ENCODE data around the gene RALGAPA2.
A peak's percentile ranks its signal among the peaks of the same experiment; 100 is the strongest.

The RALGAPA2 gene

DNA sequence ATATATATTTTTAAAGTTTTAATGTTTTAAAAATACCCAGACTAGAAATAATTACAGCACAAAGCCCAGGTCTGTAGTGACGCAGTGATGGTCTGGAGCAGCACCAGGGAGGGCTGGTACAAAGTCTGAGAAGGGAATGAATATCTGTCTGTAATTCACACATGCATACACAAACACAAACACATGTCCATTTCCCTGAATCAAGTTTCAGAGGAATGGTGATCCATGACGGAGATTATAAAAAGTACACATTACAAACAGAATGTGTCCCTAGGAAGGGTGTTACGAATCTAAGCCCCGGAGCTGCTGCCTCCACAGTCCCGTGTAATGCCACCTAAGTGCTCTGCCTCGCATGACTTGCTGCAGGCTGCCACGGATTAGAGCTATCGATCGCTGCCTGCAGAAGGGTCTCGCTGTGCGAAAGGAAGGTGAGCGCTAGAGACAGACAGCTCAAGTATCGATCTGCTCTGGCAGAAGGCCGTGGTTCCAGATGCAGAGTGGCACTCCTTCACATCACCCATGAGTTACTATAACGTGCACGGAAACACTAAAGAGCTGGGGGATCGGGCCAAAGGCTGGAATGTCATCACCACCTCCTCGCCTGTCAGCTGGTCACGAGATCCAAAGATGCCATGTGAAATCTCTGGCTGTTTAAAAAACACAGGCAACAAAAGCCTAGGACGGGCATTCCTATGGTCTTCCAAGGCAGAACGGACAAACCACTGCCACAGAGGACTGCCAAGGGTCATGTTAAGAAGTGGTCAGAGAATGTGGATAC, 257.4 kb downstream of the RALGAPA2 start:
- no peak for DNase-seq

DNA sequence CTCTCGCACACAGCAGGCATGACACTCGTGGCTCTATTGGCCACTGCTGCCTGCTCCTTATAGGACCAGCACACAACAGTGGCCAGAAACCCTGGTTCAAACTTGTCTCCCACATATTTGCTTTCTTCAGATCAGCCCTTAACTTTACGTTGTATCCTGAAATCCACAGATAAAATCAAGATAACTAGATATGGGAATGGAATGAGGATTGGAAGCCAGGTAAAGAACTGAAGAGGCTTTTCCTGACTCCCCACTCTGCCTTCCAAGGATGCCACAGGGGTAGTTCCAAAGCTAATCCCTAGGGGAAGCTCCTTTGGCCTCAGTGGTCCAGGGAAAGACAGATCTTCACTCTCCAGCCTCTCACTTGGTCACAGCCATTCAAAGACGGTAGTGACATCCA, 258.1 kb downstream of the RALGAPA2 start:
- DNase-seq = no peak

DNA sequence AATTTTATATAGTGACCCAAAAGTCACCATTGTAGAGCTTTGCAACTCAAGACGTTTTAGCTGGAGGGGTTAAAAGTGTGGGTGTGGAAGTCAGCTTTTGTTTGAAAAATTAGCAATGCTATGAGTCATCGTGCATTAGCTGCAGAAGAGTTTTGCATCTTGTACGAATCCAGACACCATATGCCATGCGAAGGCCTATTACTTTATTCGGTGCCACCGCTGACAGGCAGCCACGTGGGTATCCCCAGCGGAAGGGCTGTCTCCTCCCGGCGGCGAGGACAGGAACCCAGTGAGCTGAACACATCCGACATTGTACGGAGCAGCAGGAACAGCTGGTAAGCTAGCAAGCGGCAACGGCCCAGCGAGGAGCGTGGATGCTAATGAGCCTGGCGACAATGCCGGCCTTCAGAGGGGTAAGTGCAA, 260.2 kb downstream of the RALGAPA2 start:
- DNase-seq = peak; percentile 25

DNA sequence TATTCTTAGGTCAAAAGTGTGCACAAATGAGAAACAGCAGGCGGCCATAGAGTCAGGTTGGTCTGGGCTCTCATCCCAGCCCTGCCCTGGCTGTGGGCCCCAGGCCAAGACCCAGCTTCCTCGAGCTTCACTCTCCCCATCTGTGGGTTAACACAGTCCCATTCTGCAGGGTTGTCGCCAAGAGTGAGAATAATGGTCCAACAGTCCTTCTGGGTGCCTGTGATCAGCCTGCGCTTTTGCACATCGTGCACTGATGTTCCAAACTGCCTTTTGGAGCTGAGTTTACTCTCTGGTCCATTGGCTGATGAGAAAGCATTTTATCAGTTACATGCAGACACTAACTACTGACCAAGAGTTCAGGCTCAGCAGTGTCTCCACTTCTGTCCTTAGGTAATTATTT, 261.9 kb downstream of the RALGAPA2 start:
- no peak for DNase-seq

DNA sequence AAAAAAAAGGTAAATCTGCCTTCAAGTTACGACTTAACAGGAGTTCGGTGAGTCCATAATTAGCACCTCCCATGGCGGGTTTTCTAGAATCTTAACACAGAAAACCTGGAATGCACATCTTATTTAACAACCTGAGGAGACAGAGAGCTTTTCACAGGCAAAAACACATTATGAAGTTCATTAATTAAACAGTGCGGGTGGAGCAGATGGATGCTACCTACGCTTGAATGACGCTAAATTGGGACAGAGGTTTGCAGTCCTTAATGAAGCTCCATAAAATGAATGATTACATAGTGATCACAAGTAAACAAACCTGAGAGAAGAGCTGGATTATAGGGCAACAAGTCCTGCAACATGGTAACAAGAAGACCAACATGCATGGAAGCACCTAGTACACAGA, 263.6 kb downstream of the RALGAPA2 start:
- DNase-seq = no peak

DNA sequence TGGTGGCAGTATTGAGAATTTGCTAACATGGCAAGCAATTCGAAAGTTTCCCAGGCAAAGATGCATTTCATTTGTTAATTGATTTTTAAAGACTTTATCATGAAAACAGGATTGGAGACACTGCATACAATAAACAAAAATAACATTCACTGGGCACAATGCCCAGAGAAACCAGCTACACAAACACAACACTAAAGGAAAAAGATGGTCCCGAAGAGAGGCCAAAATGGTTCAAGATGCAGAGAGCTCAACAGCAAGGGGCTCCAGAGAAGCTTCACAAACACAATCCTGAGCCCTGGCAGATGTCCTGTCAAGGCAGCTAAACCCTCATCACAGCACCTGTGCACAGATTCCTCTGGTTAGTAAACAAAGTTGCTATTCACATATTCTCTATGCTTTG, 265.2 kb downstream of the RALGAPA2 start:
- DNase-seq = no peak

DNA sequence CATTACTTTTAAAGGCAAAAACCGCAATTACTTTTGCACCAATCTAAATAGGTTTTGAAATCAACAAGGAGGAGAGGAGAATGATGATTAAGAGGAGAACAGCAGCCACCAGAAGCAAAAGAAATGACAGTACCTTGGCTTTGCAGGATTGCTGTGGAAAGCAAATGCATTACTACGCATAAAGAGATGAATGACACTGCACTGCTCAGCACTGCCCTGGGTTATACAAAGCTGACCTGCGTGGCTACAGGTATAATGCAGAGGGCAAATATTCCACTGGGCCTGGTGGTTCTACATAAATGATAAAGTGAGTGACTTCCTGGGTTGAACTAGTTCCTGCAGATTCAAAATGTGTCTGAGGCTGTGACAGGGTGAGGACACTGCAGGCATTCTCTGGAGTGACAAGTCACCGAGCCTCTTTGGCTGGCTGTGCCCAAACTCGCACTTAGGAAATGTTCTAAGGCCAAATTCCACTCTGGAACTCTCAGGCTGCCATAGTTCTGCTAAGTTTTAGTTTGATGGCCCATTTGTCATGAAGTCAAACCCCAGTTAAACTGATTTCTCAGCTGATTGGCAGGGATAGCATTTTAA, 265.9 kb downstream of the RALGAPA2 start:
- DNase-seq = no peak

DNA sequence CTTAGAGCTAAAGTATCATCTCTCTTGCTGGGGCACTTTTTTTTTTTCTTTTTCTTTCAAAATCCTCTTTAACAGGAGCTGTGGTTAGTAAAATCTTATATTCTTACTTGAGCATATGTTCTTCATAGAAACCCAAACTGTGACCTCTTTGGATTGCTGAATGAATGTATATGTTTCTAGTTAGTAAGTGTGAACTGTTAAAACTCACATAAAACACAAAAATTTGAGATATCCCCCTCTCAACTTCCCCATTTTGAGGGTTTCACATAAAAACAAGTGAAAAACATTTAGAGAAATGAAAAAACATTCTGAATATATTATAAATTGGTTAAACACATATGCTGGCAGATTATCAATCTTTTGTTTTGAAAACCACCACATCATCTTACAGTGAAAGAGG, 266.4 kb downstream of the RALGAPA2 start:
- DNase-seq = no peak

DNA sequence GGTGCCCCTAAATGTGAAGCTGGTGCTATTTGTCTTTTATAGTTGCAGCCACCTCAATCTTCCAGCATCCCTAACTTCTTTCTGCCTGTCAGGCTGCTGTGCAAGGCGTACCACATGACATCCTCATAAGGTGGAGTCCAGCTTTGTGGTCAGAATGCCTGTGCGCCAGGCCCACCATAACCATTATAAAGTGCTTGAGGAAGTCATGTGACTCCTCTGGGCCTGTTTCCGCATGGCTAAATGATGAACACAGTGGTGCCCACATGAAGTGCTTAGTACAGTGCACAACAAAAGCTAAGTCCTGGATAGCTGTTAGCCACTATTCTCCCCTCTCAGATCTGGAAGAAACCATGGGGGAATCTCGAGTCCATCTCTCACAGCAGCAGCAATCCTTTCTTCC, 268.9 kb downstream of the RALGAPA2 start:
- DNase-seq = no peak

DNA sequence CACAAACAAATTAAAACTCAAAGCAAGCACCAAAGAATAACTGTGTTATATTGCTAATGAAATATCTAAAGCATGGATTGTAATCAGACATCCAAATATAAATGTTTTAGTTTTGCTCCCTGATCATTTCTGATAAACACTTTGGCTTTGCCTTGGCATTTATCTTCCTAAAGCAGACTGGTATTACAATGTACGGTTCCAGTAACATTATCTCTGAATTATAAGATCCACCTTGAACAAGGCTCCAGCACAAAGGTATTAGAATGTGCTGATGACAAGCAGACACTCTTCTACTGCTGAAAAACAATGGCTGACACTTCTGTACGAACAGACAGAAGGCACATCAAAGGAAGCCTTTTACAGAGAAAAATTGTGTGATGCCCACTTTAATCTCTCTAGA, 270.0 kb downstream of the RALGAPA2 start:
- no peak for DNase-seq

DNA sequence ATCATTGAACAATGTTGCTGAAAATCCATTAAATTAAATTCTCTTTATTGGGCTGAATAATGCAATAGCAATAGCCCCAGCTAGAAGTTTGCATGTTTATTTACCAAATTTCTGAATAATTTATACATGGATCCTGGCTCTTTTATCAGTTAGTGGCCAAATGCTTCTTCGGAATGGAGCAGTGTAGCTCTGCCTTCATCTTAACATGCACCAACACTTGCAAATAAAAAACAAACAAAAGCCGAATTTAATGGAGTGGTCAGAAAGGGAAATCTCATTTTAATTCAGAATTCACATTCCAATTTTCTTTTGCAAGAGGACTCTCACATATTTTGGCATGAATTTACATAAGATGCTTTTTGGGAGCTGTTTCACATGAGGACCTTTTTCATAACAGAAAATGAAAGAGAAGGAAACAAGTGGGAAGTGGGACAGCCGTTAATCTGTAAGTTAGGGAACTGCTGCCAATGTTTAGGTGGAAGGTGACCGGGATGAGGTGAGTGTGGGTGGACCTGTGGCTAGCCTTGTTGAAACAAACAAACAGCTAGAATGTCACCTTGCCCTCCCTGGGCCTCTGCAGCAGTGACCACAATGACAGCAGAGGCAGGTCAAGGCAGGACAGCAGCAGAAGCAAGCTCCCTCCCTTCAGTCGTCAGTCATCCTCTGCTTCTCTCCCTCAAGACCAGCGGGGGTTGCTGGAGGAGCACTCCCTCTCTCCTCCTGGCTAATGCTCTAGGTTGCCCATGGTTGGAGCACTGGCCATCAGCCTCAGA, 271.4 kb downstream of the RALGAPA2 start:
- DNase-seq = no peak

DNA sequence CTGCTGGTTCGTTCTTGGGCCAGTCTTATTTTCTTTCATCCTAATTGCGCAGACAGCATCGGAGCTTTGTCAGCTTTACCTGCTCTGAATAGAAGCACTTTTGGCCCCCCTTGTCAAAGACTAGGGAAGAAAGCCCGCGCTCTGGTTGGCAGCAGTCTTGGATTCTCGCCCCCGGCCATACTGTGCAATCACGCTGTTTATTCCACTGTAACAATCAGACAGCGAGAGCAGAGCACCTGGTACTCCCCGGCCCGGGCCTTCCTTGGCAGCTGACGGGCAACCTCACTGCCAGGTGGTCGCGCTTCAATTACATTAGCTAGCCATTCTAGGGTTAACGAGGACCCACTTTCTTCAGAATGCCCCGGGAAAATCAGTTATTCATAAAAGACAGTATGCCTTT, 272.0 kb downstream of the RALGAPA2 start:
- DNase-seq = no peak

DNA sequence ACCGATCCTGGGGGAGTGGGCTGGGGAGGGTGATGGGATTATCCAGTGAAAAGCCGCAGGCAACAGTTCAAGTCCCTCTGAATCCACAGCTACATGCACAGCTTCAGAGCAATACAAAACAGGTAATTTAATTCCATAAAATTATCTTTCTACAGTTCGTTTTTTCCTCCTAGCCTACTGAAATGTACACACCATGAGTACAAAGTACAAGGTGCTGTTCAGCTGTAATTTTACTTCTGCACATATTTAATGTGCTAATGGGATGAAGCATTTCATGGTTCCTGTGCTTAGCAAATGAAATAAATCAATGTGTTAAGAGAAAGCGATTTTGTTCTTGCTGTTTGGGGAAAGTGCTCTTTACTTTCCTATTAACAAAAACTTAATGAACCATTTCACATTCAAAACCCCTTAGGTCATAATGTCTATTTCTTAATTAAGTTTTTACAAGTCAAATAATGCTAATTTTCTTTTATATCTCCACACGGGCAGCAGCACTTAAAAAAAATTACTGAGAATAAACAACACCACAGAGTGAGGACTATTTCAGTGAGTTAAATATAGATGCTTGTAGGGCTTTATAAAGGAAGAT, 272.7 kb downstream of the RALGAPA2 start:
- no peak for DNase-seq

DNA sequence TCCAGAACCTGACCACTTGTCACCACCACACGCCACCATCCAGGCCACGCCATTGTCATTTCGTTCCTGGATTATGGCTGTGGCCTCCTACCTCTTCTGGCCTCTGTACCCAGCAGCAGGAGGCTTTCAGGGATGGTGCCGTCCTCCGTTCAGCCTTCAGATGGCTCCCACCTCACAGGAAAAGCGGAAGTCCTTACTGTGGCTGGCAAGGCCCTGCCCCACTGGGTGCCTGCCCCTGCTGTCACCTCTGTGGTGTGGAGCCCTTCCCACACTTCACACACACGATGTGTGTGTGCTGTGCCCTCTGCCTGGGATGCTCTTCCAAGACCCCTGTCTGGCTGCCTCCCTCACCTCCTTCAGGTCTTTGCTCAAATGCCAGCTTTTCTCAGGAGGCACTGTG, 275.1 kb downstream of the RALGAPA2 start:
- no peak for DNase-seq

DNA sequence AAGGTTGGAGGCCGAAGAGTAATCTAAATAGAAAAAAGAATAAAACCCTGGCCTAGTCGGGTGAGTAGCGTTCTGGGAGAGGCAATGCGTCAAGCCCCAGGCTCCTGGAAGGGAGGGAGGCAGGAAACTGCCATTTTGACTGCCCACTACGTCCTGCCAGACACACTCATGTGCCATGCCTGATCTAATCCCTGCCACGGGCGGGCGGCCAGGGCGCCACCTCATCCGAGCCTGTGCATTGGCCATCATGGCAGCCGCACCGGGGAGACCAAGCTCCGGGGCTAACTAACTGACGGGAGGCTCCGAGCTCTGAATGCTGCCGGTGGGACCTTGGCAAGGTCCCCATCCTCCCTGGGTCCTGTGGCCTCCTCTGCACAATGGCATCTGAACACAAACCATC, 275.8 kb downstream of the RALGAPA2 start:
- DNase-seq = no peak

DNA sequence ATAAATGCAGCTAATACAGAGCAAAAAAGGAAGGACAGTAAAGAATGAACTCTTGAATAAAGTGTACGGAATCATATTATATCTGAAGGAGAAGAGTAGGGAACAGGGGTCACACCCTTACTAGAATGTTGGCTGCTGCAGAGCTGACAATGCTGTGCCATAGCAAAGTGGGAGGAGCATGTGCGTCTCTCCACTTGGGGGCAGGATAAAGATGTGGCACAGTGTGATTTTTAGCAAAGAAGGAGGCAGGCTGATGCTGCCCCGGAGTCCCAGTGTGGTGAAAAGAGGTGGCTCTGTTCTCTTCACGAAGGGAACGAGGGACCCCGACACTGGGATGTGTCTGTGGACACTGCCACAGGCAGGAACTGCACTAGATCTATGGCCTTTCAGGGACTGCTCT, 277.0 kb downstream of the RALGAPA2 start:
- no peak for DNase-seq

DNA sequence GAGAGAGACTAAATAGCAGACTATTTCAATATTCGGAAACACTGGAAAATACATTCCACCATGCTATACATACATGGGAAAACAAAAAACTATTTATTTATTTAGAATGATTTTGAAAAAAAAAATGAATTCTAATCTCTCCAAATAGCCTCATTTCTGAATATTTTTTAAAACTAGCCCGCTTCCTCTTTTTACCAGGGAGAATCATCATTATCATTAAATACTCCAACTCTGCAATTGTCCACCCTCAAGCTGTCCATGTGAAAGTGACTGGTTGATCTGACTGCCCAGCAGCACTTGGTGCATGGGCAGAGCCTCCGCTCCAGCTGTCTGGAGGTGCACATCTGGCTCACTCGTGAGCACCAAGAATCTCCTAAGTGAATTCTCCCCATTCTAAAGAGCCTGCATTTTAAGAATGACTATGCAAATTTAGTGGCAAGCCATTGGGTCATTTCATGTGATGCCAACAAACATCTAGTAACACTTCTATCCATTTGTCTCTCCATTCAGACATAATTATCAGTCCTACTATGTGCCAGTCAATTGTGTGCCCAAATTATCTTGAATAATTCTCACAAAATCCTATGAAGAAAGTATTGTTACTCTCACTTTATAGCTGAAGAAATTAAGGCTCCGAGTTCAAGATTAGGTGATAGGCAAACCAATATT, 279.7 kb downstream of the RALGAPA2 start:
- DNase-seq = no peak

DNA sequence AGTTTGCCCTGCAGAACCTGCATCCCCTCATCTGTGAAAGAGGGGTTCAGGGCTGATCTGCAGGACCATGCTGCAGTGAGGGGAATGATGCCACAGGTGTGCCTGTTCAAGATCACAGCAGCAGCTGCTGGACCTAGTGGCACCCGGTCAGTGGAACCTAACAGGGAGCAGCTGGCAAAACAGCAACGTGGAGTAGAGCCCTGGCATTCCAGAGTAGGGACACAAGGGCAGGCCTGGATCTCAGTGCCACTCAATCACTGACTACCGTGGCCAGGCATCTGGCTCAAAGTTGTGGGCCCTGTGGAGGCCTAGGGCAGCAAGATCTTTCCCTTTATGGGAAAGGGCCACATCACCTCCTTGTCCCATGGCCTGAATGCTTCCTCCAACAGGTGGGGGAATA, 282.4 kb downstream of the RALGAPA2 start:
- DNase-seq = no peak

DNA sequence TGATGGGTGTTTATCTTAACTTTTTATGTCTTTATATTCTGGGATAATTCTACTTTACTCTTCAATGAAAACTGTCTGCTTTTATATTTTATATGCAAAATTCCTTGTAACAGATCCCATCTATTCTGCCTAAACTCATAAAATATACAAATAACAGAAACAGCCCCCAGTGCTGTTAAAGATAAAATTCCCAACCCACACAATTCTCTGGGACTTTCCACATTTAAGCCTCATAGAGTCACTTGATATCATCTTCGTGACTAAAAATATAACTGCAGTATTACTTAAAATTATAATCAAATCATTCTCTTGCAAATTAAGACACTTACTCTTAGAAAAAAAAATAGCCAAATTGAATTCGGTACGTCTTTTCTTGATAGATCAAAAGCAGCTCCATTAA, 284.4 kb downstream of the RALGAPA2 start:
- no peak for DNase-seq

DNA sequence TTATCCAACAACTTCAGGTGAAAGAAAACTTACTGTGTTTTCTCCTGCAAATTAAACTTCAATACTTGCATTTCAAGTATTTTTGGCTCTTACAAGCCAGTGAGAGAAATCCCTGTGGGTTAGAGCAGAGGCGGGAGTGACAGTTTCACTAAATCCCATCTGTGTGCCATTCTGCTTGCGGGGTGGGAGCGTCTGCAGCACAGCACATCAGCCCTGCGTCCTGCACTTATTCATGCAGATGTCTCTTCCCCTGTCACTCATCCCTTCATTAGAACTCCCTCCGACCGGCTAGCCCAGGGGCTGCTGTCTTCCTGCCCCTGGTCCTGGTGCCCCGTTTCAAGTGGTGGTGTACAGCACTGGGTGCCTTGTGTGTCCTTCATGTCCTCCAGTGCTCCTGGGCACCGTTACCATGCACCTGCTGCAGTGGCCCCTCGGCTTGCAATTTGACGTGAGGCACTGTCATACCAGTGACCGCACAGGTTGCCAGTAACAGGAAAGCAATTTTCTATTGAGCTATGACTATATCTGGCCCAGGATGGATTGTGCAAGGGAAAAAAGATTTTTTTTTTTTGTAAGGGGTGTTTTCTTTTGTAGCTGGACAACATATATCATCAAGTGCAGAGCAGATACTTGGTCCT, 285.1 kb downstream of the RALGAPA2 start:
- no peak for DNase-seq

DNA sequence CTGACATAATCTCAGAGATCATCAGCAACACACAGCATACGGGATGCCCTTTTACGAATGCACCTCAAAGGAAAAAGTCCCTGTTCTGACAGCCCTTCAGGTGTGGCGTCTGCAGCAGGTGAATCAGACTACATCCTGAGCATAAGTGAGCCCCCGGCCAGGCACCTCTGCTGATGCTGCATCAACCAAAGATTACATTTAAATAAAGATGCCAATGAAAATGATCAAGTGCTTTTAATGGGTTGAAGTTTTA, 285.9 kb downstream of the RALGAPA2 start:
- no peak for DNase-seq

DNA sequence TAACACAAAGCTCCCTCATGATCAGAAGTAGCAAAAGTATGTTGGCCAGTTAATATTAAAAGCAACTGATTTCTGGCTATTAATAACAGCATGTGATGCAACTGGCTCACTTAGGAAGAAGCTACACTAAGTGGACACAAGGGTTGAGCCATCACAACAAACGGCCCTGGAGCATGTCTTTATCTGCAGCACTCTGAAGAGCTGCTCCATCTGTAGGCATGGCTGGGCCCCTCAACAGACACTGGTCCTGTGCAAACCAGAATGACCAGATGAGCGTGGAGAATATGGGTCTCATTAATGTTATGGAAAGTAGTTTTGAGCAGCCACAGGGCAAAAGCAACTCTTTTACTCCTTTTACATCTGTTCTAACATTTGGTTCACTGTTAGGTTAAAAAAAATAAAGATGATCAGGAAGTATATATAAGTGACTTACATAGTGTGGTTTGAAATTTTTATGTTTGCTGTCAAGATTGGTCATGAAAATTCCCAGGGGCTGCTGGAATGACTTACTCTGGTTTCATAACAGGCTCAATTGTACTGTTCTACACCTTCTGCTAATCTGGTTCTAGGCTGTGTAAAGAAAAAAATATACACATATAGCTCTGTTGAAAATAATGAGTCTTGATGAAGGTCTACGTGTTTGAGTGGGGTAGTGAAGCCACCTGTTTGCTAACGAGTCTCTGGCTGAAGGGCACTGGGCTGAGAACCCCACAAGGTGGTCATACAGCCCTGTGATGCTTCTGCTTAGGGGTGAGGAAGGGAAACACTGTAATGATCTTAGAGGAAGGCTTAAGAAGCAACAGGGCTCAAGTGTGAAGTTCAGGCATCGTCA, 286.4 kb downstream of the RALGAPA2 start:
- no peak for DNase-seq

Measured in activated CD4-positive, alpha-beta T cell treated with anti-CD3 and anti-CD28 coated beads for 1 hour (primary cell).